ENCODE results near the gene KIZ.

The KIZ gene

DNA sequence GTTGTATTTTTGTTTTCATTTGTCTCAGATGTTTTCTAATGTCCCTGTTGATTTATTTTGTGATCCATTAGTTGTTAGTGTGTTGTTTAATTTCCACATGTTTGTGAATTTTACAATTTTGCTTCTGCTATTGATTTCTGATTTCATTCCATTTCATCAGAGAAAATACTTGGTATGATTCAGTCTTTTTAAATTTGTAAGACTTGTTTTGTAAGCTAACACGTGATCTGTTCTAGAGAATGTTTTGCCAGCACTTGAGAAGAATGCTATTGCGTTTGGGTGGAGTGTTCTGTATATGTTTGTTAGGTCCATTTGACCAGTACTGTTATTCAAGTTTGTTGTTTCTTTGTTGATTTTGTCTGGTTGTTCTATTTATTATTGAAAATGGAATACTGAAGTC, 53.9 kb downstream of the KIZ start:
- no peak for DNase-seq

- DNase-seq: no peak
Measured at GRCh38 chr20:21180248-21180647, 54.4 kb downstream of the KIZ start.

DNA sequence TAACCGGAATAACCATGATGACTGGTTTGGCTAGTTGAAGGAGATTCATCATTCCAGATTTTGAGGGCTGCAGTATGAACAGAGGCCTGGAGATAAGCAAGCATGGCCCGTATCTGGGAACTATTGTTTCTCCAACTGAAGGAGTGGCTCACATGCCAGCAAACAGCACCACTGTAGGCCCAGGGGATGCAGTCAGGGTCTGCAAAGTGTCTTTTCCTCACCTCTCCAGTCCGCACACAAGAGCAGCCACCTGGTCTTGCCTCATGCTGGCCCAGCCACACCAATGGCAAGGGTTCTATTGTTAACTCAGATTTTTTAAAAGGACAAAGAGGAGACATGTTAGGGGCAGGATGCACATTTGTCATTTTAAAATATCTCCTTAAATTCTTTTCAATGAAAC, 55.1 kb downstream of the KIZ start:
- DNase-seq: no peak

DNA sequence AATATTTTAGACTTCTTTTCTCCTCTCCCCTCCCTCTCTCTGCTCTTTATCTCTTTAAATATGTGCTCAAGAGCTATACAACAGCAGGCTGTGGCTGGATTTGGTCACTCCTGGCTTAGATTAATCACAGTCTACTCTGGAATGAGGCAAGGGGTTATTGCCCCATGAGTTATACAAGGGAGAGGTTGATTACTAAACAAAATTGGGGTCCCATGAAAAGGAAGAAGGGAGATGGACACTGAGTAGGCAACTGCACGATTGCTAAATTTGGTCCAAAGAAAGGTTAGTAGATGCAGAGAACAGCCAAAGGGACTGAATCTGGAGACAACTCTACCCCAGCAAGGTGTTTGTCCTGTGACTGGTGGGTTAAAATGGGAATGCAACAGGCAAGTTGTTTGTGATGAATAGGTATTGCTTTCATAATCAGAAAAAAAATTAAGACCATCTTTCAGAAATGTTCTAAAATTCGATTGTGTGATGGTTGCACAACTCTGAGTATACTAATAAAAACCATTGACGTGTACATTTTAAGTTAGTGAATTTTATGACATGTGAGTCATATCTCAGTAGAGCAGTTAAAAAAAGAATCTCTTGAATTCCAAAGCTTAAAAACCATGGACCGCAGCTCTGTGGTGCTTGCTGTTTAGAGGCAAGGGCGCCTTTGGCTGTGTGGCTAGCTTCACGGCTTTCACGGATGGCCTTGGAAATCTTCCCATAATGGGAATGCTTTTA, 57.1 kb downstream of the KIZ start:
- no peak for DNase-seq

- no peak for DNase-seq
Measured at GRCh38 chr20:21183722-21184121, 57.8 kb downstream of the KIZ start.

GRCh38 chr20:21184819-21185218, 58.9 kb downstream of the KIZ start:
- no peak for DNase-seq

DNA sequence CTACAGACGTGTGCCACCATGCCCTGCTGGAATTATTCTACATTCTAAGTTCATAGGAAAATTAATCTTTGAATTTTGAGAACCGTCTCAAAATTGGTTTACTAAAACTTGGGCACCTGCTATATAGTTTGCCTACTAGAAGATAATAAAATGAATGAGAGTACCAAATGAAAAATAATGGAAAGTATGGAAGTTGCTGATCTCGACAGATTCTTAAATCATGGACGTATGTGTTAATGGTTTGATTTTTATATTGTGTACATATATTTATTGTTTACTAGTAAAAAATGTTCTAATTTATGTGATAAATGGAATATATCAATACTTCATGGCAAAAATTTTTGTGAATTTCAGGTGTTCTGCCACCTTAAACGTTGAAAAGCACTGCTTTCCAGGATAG, 60.0 kb downstream of the KIZ start:
- DNase-seq: no peak

- no peak for DNase-seq
Measured at GRCh38 chr20:21189761-21190523, 64.1 kb downstream of the KIZ start.

DNA sequence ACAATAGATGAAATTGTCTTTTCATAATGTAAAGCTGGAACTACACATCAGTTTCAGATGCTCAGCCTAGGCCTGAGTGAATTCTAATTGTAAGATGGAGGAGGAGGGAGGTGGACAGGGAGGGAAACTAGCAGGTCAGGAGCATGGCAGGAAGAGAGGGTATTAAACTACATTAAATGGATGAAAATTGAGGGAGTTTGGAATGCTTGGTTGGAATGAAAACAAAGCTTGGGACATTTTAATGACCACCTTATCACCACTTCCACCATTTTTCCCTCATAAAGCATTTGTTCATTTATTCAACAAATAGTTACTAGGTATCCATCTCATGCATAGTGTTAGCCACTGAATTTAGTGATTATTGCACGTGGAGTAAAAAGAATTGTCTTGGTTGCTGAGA, 65.0 kb downstream of the KIZ start:
- no peak for DNase-seq

DNA sequence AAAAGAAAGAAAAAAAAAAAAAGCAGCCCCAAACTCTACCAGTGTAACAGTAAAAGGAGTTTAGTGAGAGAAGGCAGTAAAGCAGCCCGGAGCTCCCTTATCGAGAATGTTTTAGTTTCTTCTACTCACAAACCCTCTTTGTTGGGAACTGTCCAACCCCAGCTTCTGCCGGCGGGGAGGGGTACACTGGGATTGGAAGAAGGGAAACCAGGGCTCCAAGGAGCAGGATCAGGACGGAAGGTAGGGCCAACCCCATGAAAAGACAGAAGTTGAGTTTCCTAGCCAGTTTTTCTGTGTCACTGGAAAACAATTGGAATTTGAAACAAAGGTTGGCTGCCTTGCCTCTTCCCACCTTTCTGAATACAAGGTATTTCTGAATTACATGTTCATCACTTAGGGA, 66.0 kb downstream of the KIZ start:
- no peak for DNase-seq

GRCh38 chr20:21202259-21202658, 76.4 kb downstream of the KIZ start:
- DNase-seq: no peak

DNA sequence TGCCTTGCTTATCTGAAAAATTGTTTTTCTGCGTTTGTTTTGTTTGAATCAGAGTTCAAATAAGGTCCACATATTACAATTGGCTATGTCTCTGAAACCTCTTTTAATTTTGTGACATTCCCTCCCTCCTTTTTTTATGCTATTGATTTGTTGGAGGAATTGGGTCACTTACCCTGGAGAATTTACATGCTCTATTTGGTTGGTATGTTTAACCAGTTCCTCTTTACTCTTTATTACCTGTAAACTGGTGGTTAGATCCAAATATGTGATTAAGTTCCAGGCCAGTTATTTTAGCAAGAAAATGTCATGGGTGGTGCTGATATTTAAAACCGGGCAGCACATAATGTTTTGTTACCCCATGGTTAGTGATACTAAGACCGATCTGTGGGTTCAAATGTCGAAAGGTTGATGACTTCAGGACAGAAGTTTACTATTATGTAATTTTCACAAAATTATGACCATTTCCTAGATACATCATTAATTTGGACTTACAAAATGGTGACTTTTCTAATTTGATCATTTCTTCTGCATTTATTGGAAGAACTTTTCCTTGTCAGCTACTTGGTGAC, 77.3 kb downstream of the KIZ start:
- no peak for DNase-seq

DNA sequence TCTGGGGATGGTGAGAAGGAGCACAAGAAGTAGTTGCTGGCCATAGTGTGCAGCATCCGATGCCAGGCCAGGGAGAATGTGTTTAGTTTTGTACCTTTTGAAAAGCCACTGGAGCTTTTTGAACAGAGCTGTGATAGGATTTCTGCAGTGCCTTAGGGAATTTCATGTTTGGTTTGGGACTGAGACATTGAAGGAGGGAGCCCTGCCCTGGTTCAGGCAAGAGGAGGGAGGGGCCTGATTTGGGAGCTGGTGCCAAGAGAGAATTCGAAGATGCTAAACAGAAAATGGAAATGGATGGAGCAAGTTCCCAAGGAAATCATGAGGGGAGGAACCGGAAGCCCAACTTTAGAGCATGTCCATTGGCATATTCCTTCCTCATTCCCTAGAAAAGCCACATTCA, 80.7 kb downstream of the KIZ start:
- no peak for DNase-seq

- no peak for DNase-seq
Measured at GRCh38 chr20:21208999-21209398, 83.1 kb downstream of the KIZ start.

GRCh38 chr20:21209668-21210067, 83.8 kb downstream of the KIZ start:
- DNase-seq: no peak

- DNase-seq: no peak
Measured at GRCh38 chr20:21213691-21214090, 87.8 kb downstream of the KIZ start.

DNA sequence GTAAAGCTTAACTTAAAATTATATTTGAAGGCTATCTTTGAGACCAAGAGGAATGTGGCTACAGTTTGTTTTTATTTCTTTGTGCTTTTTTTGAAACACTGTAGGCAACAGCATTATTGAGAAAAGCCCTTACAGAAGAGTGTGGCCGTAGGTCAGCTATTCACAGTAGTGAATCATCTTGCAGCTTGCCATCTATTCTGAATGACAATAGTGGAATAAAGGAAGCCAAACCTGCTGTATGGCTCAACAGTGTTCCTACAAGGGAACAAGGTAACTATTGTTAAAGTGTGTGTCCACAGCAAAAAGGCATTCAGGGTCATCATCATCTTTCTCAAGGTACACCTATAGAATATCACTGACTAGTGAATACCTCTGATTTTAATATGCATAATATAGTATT, 88.5 kb downstream of the KIZ start:
- DNase-seq: no peak

- no peak for DNase-seq
Measured at GRCh38 chr20:21219686-21220085, 93.8 kb downstream of the KIZ start.

GRCh38 chr20:21224217-21224616, 98.3 kb downstream of the KIZ start:
- no peak for DNase-seq

GRCh38 chr20:21225215-21225947, 99.5 kb downstream of the KIZ start:
- DNase-seq: no peak

- no peak for DNase-seq
Measured at GRCh38 chr20:21228511-21228910, 102.6 kb downstream of the KIZ start.

- no peak for DNase-seq
Measured at GRCh38 chr20:21229163-21229562, 103.3 kb downstream of the KIZ start.

- no peak for DNase-seq
Measured at GRCh38 chr20:21230220-21230619, 104.3 kb downstream of the KIZ start.

DNA sequence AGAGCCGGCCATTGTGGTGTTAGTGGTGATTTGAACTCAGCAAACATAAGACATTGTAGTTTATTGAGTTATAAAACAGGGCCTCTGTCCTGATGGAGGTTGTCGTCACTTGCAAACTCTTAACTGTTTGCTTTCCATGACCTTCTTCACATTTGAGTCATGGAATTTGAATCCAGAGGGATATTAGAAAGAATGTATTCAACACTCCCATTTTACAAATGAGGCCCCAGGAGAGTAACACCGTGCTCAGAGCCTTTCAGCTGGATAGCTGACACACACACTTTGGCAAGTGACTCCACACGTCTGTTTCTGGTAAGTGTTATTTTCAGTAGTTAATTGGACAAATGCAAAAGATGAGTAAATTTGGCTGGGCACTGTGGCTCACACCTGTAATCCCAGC, 104.8 kb downstream of the KIZ start:
- DNase-seq: no peak
